Ovary (tissue), 9 donors: ENCODE measurements around the gene CCBE1. TPM values are rescaled to one million over a fixed set of nuclear protein-coding genes. Genes with fewer than 3 reads are reported as not detected.

Experiments used
- DNase-seq, 5 donors: peaks; one replicate each; pipeline ENCODE4 v3.0.0-alpha.2; 2019 to 2020
- H3K27ac ChIP-seq, 2 donors: fragments of 200-600 bp; one replicate each; pipeline versions ENCODE4 v1.5.1 to v1.8.0; 2019 to 2022
- H3K27me3 ChIP-seq: fragments of 200-600 bp; one replicate; pipeline ENCODE4 v1.8.0; 2022
- H3K36me3 ChIP-seq: fragments of 200-600 bp; sonication (generic); one replicate; pipeline ENCODE4 v1.5.1; 2019
- H3K4me1 ChIP-seq: one replicate; pipeline ENCODE4 v1.8.1; 2013; ENCODE audit warnings: mild to moderate bottlenecking, moderate library complexity; ENCODE audit not compliant: insufficient read depth
- H3K4me3 ChIP-seq: fragments of 200-600 bp; sonication (generic); one replicate; pipeline ENCODE4 v1.5.1; 2017
- H3K9me3 ChIP-seq, 2 donors: fragments of 200-600 bp in 1 of 2; sonication (generic) in 1 of 2; one replicate each; pipeline versions ENCODE4 v1.5.1 to v1.8.1; 2013 to 2019; ENCODE audit warnings: mild to moderate bottlenecking in 1 of 2, moderate library complexity in 1 of 2
- CTCF ChIP-seq, 3 donors: fragments of 450-650 bp in 2 of 3; fragments of 200-600 bp in 1 of 3; IDR thresholded peaks; one replicate each; pipeline versions ENCODE4 v1.5.1 to v1.8.0; 2016 to 2022; ENCODE audit warnings: antibody characterized with exemption in 3 of 3, mild to moderate bottlenecking in 1 of 3
- EP300 ChIP-seq: sonication (generic); formaldehyde crosslinking; IDR thresholded peaks from one replicate; pipeline ENCODE4 v1.6.1; 2017; ENCODE audit warnings: antibody characterized with exemption
- POLR2A ChIP-seq: fragments of 450-650 bp; IDR thresholded peaks from one replicate; pipeline ENCODE4 v1.6.1; 2017; ENCODE audit warnings: antibody characterized with exemption, mild to moderate bottlenecking, moderate library complexity
- WGBS, 3 donors: extraction: QIAGEN DNeasy Blood & Tissue Kit in 1 of 3; methylation state at CpG; one replicate each; pipeline versions ENCODE4 v1.1.5 to v1.1.7; 2013 to 2017; 5-methylcytosine and 5-hydroxymethylcytosine counted together
- intact Hi-C, 4 donors: fragments of 100-400 bp; cut with DNase I; formaldehyde crosslinking; loops; one replicate each; pipeline versions ENCODE4 v1.11.0 to v1.15.1; 2022 to 2023
- polyA plus RNA-seq, 2 donors: library from polyadenylated mRNA; stranded (reverse); fragments of 200-250 nt in 1 of 2; fragments of 350-450 nt in 1 of 2; fragmentation: Illumina TruSeq in 1 of 2; extraction: RNeasy Lipid Tissue Mini Kit (QIAGEN cat#74804) in 1 of 2; gene quantifications; one replicate each; pipeline ENCODE4 v1.2.3, GENCODE V29; 2013 to 2014
- total RNA-seq, 7 donors: library from RNA; depleted of rRNA in 2 of 7; stranded (reverse); fragments of >200 nt in 2 of 7; fragmentation: NEBNext Ultra II Directional in 3 of 7; extraction: Animal tissue kit (Norgen Biotek cat#: 25700) in 3 of 7; gene quantifications; one replicate each; pipeline versions ENCODE4 v1.1.0 to v1.2.4, GENCODE V29; 2016 to 2023
- donor health status: DM: no; HTN: no; CAD: no; lungs with moderate emphysema.
- donor health status: DM: no; HTN: no; CAD: no.
- donor health status: Bipolar disorder and iron deficiency.
- donor health status: DM: yes; HTN: yes; CAD: no.
- donor health status: DM: no; HTN: no; CAD: no.
- donor health status: DM: yes; HTN: yes; CAD: no.

CCBE1 gene
- total and polyA plus RNA-seq, 9 donors = 15.9 to 109 (median 43.9) TPM

GRCh38 chr18:59712311-59712710, 15.1 kb upstream of the CCBE1 start:
- intact Hi-C loops = no loop called here

GRCh38 chr18:59708988-59709387, 11.8 kb upstream of the CCBE1 start:
- no peaks in the 10 kb centered on the region for H3K36me3 ChIP-seq
- H3K27me3 ChIP-seq = no peaks in the 10 kb centered on the region
- TF ChIP-seq EP300 (no peak), CTCF (IDR thresholded peaks at IDR 0.05) (no peak), POLR2A (no peak)
- peaks cover 1% of the 10 kb centered on the region for H3K4me1 ChIP-seq
- no peak overlapping the region for H3K4me3 ChIP-seq
- intact Hi-C loops = loop anchor here in 1 of 4 donors (10.0 kb wide), 1 partner anchor 96 kb away; no protein-coding TSS in a partner anchor
- WGBS, 3 donors = 93 to 97% (median 95%) methylated on average over 8 of the region's 8 CpGs
- DNase-seq = no peak
- no peak overlapping the region for H3K27ac ChIP-seq
- H3K9me3 ChIP-seq = no peaks in the 10 kb centered on the region

More at GRCh38 chr18:59712311-59712710, 15.1 kb upstream of the CCBE1 start:
- TF ChIP-seq EP300 (no peak), CTCF (IDR thresholded peaks at IDR 0.05) (no peak), POLR2A (no peak)
- Histone ChIP-seq H3K27me3 (no peaks in the 10 kb centered on the region), H3K27ac (no peak overlapping the region), H3K4me1 (peaks cover 7% of the 10 kb centered on the region), H3K36me3 (no peaks in the 10 kb centered on the region), H3K9me3 (no peaks in the 10 kb centered on the region), H3K4me3 (no peak overlapping the region)
- no peak for DNase-seq
- WGBS, 3 donors = 90 to 95% (median 90%) methylated on average over 6 of the region's 6 CpGs

- no peaks in the 10 kb centered on the region for H3K27me3 ChIP-seq
- H3K27ac ChIP-seq = no peak overlapping the region
- intact Hi-C loops = loop anchor here in 1 of 4 donors (10.0 kb wide), 1 partner anchor 97 kb away; no protein-coding TSS in a partner anchor
- 59 to 60% (median 59%) methylated on average over 2 of the region's 2 CpGs for WGBS, 3 donors
- peaks cover 1% of the 10 kb centered on the region for H3K4me1 ChIP-seq
- H3K36me3 ChIP-seq = no peaks in the 10 kb centered on the region
- H3K9me3 ChIP-seq = no peaks in the 10 kb centered on the region
- H3K4me3 ChIP-seq = no peak overlapping the region
- DNase-seq = no peak
- TF ChIP-seq EP300 (no peak), POLR2A (no peak), CTCF (IDR thresholded peaks at IDR 0.05) (no peak)
These were observed 10.1 kb upstream of the CCBE1 start for GRCh38 chr18:59707306-59707705.

- intact Hi-C loops = loop anchor here in 1 of 4 donors (10.0 kb wide), 1 partner anchor 98 kb away; no protein-coding TSS in a partner anchor
- H3K36me3 ChIP-seq = no peaks in the 10 kb centered on the region
- WGBS, 3 donors = 81 to 85% (median 81%) methylated on average over 5 of the region's 5 CpGs
- no peak overlapping the region for H3K27ac ChIP-seq
- no peak overlapping the region for H3K4me3 ChIP-seq
- no peaks in the 10 kb centered on the region for H3K9me3 ChIP-seq
- TF ChIP-seq CTCF (IDR thresholded peaks at IDR 0.05) (no peak), POLR2A (no peak), EP300 (no peak)
- DNase-seq = no peak
- peaks cover 3% of the 10 kb centered on the region for H3K4me1 ChIP-seq
- H3K27me3 ChIP-seq = no peaks in the 10 kb centered on the region
These were observed 9.3 kb upstream of the CCBE1 start for GRCh38 chr18:59706499-59706898.
